HL-60 (cell line): ENCODE results near the gene DBF4.

Experiments used
- TF ChIP-seq, protein P1 (sequence below): IDR thresholded peaks from one replicate; pipeline ENCODE4 v1.5.1; 2011; ENCODE audit warnings: low read length, control low read depth, inconsistent platforms; ENCODE audit not compliant: insufficient read depth
- TF ChIP-seq, protein P2 (sequence below): IDR thresholded peaks from 2 replicates; pipeline ENCODE4 v1.6.1; 2012; ENCODE audit warnings: low read depth; ENCODE audit not compliant: insufficient replicate concordance

DNA sequence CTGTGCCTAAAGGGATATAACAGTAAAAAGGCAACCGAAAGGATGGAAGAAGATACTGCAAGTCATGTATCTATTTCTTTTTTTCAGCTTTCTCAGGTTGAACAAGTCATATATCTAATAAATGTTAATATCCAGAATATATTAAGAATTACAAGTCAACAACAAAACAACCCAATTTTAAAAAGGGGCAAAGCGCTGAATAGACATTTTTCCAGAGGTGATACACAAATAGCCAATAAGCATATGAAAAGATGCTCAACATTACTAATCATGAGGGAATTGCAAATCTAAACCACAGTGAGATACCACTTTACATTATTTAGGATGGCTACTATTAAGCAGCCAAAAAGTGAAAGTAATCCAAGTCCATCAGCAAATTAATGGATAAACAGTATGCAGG lies 23.0 kb downstream of the DBF4 start:
- TF ChIP-seq, protein P1, sequence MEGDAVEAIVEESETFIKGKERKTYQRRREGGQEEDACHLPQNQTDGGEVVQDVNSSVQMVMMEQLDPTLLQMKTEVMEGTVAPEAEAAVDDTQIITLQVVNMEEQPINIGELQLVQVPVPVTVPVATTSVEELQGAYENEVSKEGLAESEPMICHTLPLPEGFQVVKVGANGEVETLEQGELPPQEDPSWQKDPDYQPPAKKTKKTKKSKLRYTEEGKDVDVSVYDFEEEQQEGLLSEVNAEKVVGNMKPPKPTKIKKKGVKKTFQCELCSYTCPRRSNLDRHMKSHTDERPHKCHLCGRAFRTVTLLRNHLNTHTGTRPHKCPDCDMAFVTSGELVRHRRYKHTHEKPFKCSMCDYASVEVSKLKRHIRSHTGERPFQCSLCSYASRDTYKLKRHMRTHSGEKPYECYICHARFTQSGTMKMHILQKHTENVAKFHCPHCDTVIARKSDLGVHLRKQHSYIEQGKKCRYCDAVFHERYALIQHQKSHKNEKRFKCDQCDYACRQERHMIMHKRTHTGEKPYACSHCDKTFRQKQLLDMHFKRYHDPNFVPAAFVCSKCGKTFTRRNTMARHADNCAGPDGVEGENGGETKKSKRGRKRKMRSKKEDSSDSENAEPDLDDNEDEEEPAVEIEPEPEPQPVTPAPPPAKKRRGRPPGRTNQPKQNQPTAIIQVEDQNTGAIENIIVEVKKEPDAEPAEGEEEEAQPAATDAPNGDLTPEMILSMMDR, result no peak
- TF ChIP-seq, protein P2, sequence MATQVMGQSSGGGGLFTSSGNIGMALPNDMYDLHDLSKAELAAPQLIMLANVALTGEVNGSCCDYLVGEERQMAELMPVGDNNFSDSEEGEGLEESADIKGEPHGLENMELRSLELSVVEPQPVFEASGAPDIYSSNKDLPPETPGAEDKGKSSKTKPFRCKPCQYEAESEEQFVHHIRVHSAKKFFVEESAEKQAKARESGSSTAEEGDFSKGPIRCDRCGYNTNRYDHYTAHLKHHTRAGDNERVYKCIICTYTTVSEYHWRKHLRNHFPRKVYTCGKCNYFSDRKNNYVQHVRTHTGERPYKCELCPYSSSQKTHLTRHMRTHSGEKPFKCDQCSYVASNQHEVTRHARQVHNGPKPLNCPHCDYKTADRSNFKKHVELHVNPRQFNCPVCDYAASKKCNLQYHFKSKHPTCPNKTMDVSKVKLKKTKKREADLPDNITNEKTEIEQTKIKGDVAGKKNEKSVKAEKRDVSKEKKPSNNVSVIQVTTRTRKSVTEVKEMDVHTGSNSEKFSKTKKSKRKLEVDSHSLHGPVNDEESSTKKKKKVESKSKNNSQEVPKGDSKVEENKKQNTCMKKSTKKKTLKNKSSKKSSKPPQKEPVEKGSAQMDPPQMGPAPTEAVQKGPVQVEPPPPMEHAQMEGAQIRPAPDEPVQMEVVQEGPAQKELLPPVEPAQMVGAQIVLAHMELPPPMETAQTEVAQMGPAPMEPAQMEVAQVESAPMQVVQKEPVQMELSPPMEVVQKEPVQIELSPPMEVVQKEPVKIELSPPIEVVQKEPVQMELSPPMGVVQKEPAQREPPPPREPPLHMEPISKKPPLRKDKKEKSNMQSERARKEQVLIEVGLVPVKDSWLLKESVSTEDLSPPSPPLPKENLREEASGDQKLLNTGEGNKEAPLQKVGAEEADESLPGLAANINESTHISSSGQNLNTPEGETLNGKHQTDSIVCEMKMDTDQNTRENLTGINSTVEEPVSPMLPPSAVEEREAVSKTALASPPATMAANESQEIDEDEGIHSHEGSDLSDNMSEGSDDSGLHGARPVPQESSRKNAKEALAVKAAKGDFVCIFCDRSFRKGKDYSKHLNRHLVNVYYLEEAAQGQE, result no peak
